ENCODE results near the gene OR6N2. TPM values are rescaled to one million over a fixed set of nuclear protein-coding genes. Genes with fewer than 3 reads are reported as not detected.

The OR6N2 gene
- total RNA-seq, 1 donor from 2014 or later: not detected

- intact Hi-C loops (cut with micrococcal nuclease): no loop called here
Measured at GRCh38 chr1:158771950-158772866, 8.8 kb downstream of the OR6N2 start, which contains the start of gene OR6N1. TSS of gene OR6N1 (minus strand) at chr1:158772195. CDS start at chr1:158766682, 5,513 bp downstream.

DNA sequence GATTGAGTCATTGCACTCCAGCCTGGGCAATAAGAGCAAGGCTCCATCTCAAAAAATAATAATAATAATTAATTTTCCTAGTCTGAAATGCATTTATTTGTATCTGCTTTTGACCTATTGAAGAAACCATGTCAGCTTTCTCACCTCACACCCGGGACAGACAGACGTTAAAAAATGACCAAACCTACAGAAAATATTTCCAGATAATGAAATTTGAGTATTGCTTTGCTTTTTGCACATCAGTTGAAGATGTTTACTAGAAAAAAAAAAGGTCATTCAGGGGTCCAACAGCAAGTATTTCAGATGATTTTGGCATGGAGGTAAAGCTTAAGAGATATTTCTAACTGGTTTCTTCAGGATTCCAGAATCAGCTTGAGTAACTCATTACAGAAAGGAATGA lies 26.6 kb downstream of the OR6N2 start, which contains the start of gene OR6K6:
TSS of gene OR6K6 (plus strand) at position 301 of the 400 bp plus-strand sequence. CDS start 168 bp downstream, outside the sequence.
- intact Hi-C loops (cut with micrococcal nuclease): no loop called here

DNA sequence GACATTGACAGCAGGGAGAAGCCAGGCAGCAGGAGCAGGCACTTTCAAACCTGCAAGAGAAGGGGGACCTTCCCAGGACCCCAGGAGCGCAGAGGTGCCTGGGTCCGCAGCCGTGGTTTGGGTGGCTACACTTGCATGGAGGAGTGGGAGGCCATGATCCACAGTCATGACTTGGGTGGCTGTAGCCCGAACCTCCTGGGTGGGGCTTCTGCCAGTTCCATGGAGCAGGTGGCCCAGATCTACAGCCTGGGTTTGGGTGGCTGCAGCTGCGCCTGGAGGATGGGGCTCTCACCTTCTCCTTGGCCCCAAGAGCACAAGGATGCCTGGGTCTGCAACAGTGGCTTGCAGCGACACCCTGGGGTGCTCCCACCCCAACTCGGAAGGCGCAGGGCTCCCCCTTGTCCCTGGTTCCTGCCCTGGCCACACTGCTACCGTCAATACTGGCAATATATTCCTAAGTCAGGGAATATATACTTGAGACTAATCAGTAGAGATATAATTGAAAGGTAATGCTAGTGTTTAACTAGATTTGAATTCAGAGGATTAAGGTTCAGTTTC lies 28.8 kb downstream of the OR6N2 start:
- intact Hi-C loops (cut with micrococcal nuclease): no loop called here

GRCh38 chr1:158735848-158736247 lies 45.2 kb downstream of the OR6N2 start:
- intact Hi-C loops (cut with micrococcal nuclease): no loop called here

GRCh38 chr1:158732524-158732923 lies 48.5 kb downstream of the OR6N2 start:
- intact Hi-C loops (cut with micrococcal nuclease): no loop called here

DNA sequence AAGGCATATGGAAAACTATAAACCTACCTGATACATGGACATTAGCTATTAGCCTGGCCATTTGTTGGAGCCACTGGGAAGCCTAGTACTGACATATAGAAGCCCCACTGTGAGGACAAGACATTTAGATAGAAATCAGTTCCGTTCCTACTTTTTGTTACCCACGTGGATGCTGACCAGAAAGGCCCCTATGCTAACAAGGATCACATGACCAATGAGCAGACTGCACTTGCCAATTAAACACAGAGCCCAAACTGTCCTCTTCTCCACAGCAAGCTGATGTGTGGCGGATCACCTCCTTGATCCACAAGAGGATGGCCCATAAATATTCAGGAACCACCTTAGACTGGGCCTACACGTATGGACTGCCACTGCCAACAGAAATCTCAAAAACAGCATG lies 49.3 kb downstream of the OR6N2 start:
- intact Hi-C loops (cut with micrococcal nuclease): no loop called here

GRCh38 chr1:158730453-158730852 lies 50.6 kb downstream of the OR6N2 start:
- intact Hi-C loops (cut with micrococcal nuclease): no loop called here

GRCh38 chr1:158728510-158729225 lies 52.3 kb downstream of the OR6N2 start:
- intact Hi-C loops (cut with micrococcal nuclease): no loop called here

DNA sequence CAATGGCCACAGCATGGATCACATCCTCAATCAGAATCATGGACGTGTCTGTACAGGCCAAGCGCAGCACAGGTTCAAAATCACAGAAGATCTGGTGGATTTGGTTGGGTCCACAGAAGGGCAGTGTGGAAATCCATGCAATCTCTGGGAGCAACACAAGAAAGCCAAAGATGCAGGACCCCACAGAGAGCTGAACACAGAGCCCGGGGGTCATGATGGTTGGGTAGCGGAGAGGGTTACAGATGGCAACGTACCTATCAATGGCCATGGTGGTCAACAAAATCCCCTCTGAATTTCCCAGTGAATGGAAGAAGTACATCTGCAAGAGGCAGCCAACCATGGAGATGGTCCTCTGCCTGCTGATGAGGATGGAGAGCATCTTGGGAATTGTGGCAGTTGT lies 56.6 kb downstream of the OR6N2 start:
- intact Hi-C loops (cut with micrococcal nuclease): no loop called here

Other genes starting within 250 kb of the OR6N2 start
- gene OR6Y1, start 226.8 kb downstream of the OR6N2 start, total RNA-seq: not detected in 2 replicates
- gene OR6P1, start 210.6 kb downstream of the OR6N2 start, total RNA-seq: not detected in 2 replicates
- not detected in 2 replicates for gene OR10X1, start 201.3 kb downstream of the OR6N2 start, total RNA-seq
- gene OR10Z1, start 175.9 kb downstream of the OR6N2 start, total RNA-seq: not detected in 2 replicates
- gene SPTA1, start 94.5 kb downstream of the OR6N2 start, total RNA-seq: not detected in 2 replicates
- gene OR6K2, start 80.6 kb downstream of the OR6N2 start, total RNA-seq: not detected in 2 replicates
- not detected in 2 replicates for gene OR6K3, start 60.5 kb downstream of the OR6N2 start, total RNA-seq
- not detected in 2 replicates for gene OR6K6, start 26.5 kb downstream of the OR6N2 start, total RNA-seq
- gene OR6N1, start 9.0 kb downstream of the OR6N2 start, total RNA-seq: not detected in 2 replicates
- gene MNDA, start 50.1 kb upstream of the OR6N2 start, total RNA-seq: not detected in 2 replicates
- 31.2 and 32.8 TPM in 2 replicates for gene PYHIN1, start 150.3 kb upstream of the OR6N2 start, total RNA-seq
- 262 and 265 TPM in 2 replicates for gene IFI16, start 228.7 kb upstream of the OR6N2 start, total RNA-seq